Progenitor cell of endocrine pancreas (in vitro differentiated cells): ENCODE measurements around the gene CHRNB1. TPM values are rescaled to one million over a fixed set of nuclear protein-coding genes. Genes with fewer than 3 reads are reported as not detected.

Source experiments
- DNase-seq: peaks from one replicate; pipeline ENCODE4 v3.0.0; 2021; ENCODE audit warnings: low spot score; ENCODE audit not compliant: unreplicated experiment
- H3K27ac Mint-ChIP-seq: 2 replicates; pipeline ENCODE4 v1.8.0; 2021; ENCODE audit warnings: mild to moderate bottlenecking, moderate library complexity, mixed read lengths
- H3K27me3 Mint-ChIP-seq: 2 replicates; pipeline ENCODE4 v1.8.0; 2021; ENCODE audit warnings: mixed read lengths
- H3K36me3 Mint-ChIP-seq: 2 replicates; pipeline ENCODE4 v1.8.0; 2022; ENCODE audit warnings: mixed read lengths; ENCODE audit not compliant: insufficient read depth
- H3K4me1 Mint-ChIP-seq: 2 replicates; pipeline ENCODE4 v1.8.0; 2021; ENCODE audit warnings: low read depth, mixed read lengths
- H3K4me3 Mint-ChIP-seq: 2 replicates; pipeline ENCODE4 v1.8.0; 2021; ENCODE audit warnings: low read depth, mild to moderate bottlenecking, moderate library complexity, mixed read lengths
- H3K9me3 Mint-ChIP-seq: 2 replicates; pipeline ENCODE4 v1.8.0; 2021; ENCODE audit warnings: low read depth, mixed read lengths
- CTCF ChIP-seq: fragments of 200-600 bp; sonication (generic); IDR thresholded peaks from one replicate; pipeline ENCODE4 v1.5.0; 2021; ENCODE audit warnings: antibody characterized with exemption, mild to moderate bottlenecking; ENCODE audit not compliant: unreplicated experiment
- total RNA-seq: library from RNA; stranded (reverse); gene quantifications from 2 replicates; pipeline ENCODE4 v1.2.1, GENCODE V29; 2021

The CHRNB1 gene
- total RNA-seq, 1 donor from 2014 or later, result 17.2 TPM

- peaks cover 39% of the 10 kb centered on the region for H3K36me3 Mint-ChIP-seq
- H3K4me1 Mint-ChIP-seq, result no peaks in the 10 kb centered on the region
- no peaks in the 10 kb centered on the region for H3K9me3 Mint-ChIP-seq
- TF ChIP-seq CTCF, result no peak
- H3K4me3 Mint-ChIP-seq, result no peak overlapping the region
- no peaks in the 10 kb centered on the region for H3K27me3 Mint-ChIP-seq
- H3K27ac Mint-ChIP-seq, result no peak overlapping the region
- no peak for DNase-seq
Measured at GRCh38 chr17:7503521-7503920, 58.7 kb downstream of the CHRNB1 start.

Other genes with a start within 250 kb of the CHRNB1 start
- gene DLG4, start 225.2 kb upstream of the CHRNB1 start, total RNA-seq, result 46.3 and 48.6 TPM in 2 replicates
- gene ACADVL, start 225.1 kb upstream of the CHRNB1 start, total RNA-seq, result 653 and 693 TPM in 2 replicates
- gene DVL2, start 210.5 kb upstream of the CHRNB1 start, total RNA-seq, result 104 TPM in 2 replicates
- 66.9 and 73.7 TPM in 2 replicates for gene PHF23, start 205.6 kb upstream of the CHRNB1 start, total RNA-seq
- 447 and 466 TPM in 2 replicates for gene GABARAP, start 202.6 kb upstream of the CHRNB1 start, total RNA-seq
- gene CTDNEP1, start 193.3 kb upstream of the CHRNB1 start, total RNA-seq, result 134 and 137 TPM in 2 replicates
- gene ELP5, start 192.8 kb upstream of the CHRNB1 start, total RNA-seq, result 42.3 and 45.0 TPM in 2 replicates
- 137 and 147 TPM in 2 replicates for gene CLDN7, start 182.6 kb upstream of the CHRNB1 start, total RNA-seq
- 1.5 and 2.0 TPM in 2 replicates for gene SLC2A4, start 163.3 kb upstream of the CHRNB1 start, total RNA-seq
- gene YBX2, start 150.4 kb upstream of the CHRNB1 start, total RNA-seq, result 2.7 and 4.3 TPM in 2 replicates
- 323 and 338 TPM in 2 replicates for gene EIF5A, start 137.4 kb upstream of the CHRNB1 start, total RNA-seq
- gene GPS2, start 129.7 kb upstream of the CHRNB1 start, total RNA-seq, result 77.1 and 81.1 TPM in 2 replicates
- 75.2 TPM in 2 replicates for gene NEURL4, start 115.7 kb upstream of the CHRNB1 start, total RNA-seq
- gene ACAP1, start 108.5 kb upstream of the CHRNB1 start, total RNA-seq, result 1.0 TPM in 1 of 2 replicates, not detected in the other
- 11.3 and 12.4 TPM in 2 replicates for gene KCTD11, start 92.9 kb upstream of the CHRNB1 start, total RNA-seq
- not detected in 2 replicates for gene TMEM95, start 89.9 kb upstream of the CHRNB1 start, total RNA-seq
- gene TNK1, start 64.0 kb upstream of the CHRNB1 start, total RNA-seq, result 9.1 and 13.4 TPM in 2 replicates
- gene PLSCR3, start 50.5 kb upstream of the CHRNB1 start, total RNA-seq, result 35.5 and 37.9 TPM in 2 replicates
- gene TMEM256, start 41.0 kb upstream of the CHRNB1 start, total RNA-seq, result 89.2 and 102 TPM in 2 replicates
- 30.3 and 34.4 TPM in 2 replicates for gene NLGN2, start 37.2 kb upstream of the CHRNB1 start, total RNA-seq
- not detected in 2 replicates for gene SPEM1, start 24.7 kb upstream of the CHRNB1 start, total RNA-seq
- not detected in 2 replicates for gene SPEM2, start 19.4 kb upstream of the CHRNB1 start, total RNA-seq
- gene SPEM3, start 16.2 kb upstream of the CHRNB1 start, total RNA-seq, result not detected in 2 replicates
- 8.1 and 10.0 TPM in 2 replicates for gene TMEM102, start 9.6 kb upstream of the CHRNB1 start, total RNA-seq
- gene FGF11, start 5.5 kb upstream of the CHRNB1 start, total RNA-seq, result 4.5 and 5.1 TPM in 2 replicates
- 26.8 and 28.4 TPM in 2 replicates for gene ZBTB4, start 34.6 kb downstream of the CHRNB1 start, total RNA-seq
- not detected in 2 replicates for gene SLC35G6, start 36.4 kb downstream of the CHRNB1 start, total RNA-seq
- 195 and 210 TPM in 2 replicates for gene POLR2A, start 39.3 kb downstream of the CHRNB1 start, total RNA-seq
- 9.4 and 10.7 TPM in 2 replicates for gene TNFSF12, start 104.0 kb downstream of the CHRNB1 start, total RNA-seq
- gene TNFSF13, start 113.7 kb downstream of the CHRNB1 start, total RNA-seq, result 4.1 and 4.7 TPM in 2 replicates
- gene SENP3, start 116.9 kb downstream of the CHRNB1 start, total RNA-seq, result 58.2 and 62.5 TPM in 2 replicates
- not detected in 2 replicates for gene CD68, start 134.6 kb downstream of the CHRNB1 start, total RNA-seq
- gene MPDU1, start 138.8 kb downstream of the CHRNB1 start, total RNA-seq, result 71.4 and 71.9 TPM in 2 replicates
- gene SOX15, start 145.0 kb downstream of the CHRNB1 start, total RNA-seq, result 0.93 and 1.0 TPM in 2 replicates
- gene FXR2, start 169.8 kb downstream of the CHRNB1 start, total RNA-seq, result 53.6 and 61.4 TPM in 2 replicates
- gene SAT2, start 182.8 kb downstream of the CHRNB1 start, total RNA-seq, result 108 and 120 TPM in 2 replicates
- 5.1 and 5.9 TPM in 2 replicates for gene SHBG, start 185.1 kb downstream of the CHRNB1 start, total RNA-seq
- 1.5 and 2.1 TPM in 2 replicates for gene ATP1B2, start 205.9 kb downstream of the CHRNB1 start, total RNA-seq
- 106 and 121 TPM in 2 replicates for gene TP53, start 242.4 kb downstream of the CHRNB1 start, total RNA-seq
- gene WRAP53, start 243.4 kb downstream of the CHRNB1 start, total RNA-seq, result 26.4 and 28.0 TPM in 2 replicates